Mesodermal cell (in vitro differentiated cells): ENCODE results near the gene RERG.

Experiments
- H3K27ac ChIP-seq: 2 replicates; pipeline ENCODE4 v1.7.0; 2013; ENCODE audit warnings: mild to moderate bottlenecking, low read depth, low read length, moderate library complexity; ENCODE audit not compliant: severe bottlenecking
- H3K36me3 ChIP-seq: 2 replicates; pipeline ENCODE4 v1.7.1; 2013; ENCODE audit warnings: mild to moderate bottlenecking, low read length, moderate library complexity; ENCODE audit not compliant: control insufficient read depth, insufficient read depth
- H3K4me1 ChIP-seq: one replicate; pipeline ENCODE4 v1.7.1; 2013; ENCODE audit warnings: mild to moderate bottlenecking, low read length; ENCODE audit not compliant: insufficient read depth, control insufficient read depth, poor library complexity, severe bottlenecking
- H3K4me3 ChIP-seq: 2 replicates; pipeline ENCODE4 v1.7.0; 2013; ENCODE audit warnings: low read length, control low read depth, mild to moderate bottlenecking; ENCODE audit not compliant: insufficient read depth, poor library complexity, severe bottlenecking; ENCODE audit errors: extremely low read depth
- H3K9me3 ChIP-seq: 2 replicates; pipeline ENCODE4 v1.7.1; 2013; ENCODE audit warnings: mild to moderate bottlenecking, low read length, moderate library complexity; ENCODE audit not compliant: control insufficient read depth
- WGBS, 2 experiments: methylation state at CpG; one replicate each; pipeline ENCODE4 v1.1.5; 2013; ENCODE audit warnings: missing lambda C conversion rate in 2 of 2; ENCODE audit not compliant: insufficient coverage in 2 of 2; 5-methylcytosine and 5-hydroxymethylcytosine counted together

Gene RERG

GRCh38 chr12:15146585-15146984 lies 74.6 kb downstream of the RERG start:
- Histone ChIP-seq H3K9me3 (no peaks in the 10 kb centered on the region), H3K36me3 (no peaks in the 10 kb centered on the region), H3K4me1 (no peaks in the 10 kb centered on the region), H3K4me3 (no peak overlapping the region), H3K27ac (no peak overlapping the region)
- 71 to 75% methylated on average over 1 to 2 of the region's 3 CpGs for WGBS, 2 experiments

- Histone ChIP-seq H3K4me1 (no peaks in the 10 kb centered on the region), H3K36me3 (no peaks in the 10 kb centered on the region), H3K27ac (no peak overlapping the region), H3K4me3 (no peak overlapping the region), H3K9me3 (no peaks in the 10 kb centered on the region)
Observed at GRCh38 chr12:15143467-15143866, 77.8 kb downstream of the RERG start.

DNA sequence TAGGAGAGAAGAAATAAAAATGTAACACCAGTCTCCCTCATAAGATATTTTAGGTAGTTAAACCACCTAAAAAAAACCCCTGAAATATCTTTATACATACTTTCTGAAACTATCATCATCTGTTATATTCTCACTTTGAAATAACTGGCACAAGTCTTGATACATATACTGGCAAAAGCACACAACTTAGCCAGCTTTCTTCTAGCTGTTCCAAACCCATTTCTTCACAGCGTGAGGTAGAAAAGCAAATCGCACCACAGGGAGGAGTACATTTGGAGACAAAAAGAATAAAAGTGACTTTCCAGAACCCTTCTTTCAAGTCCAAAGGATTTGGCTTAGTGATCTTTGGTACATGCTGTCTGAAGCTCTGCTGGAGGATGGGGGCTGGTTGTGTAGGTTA lies 78.5 kb downstream of the RERG start:
- Histone ChIP-seq H3K36me3 (no peaks in the 10 kb centered on the region), H3K9me3 (no peaks in the 10 kb centered on the region), H3K4me1 (no peaks in the 10 kb centered on the region), H3K27ac (no peak overlapping the region), H3K4me3 (no peak overlapping the region)
- no CpG with 5 or more reads among the region's 2 CpGs for WGBS, 2 experiments

- H3K4me3 ChIP-seq, result no peak overlapping the region
- 90 to 94% methylated on average over 2 of the region's 3 CpGs for WGBS, 2 experiments
- H3K27ac ChIP-seq, result no peak overlapping the region
- H3K9me3 ChIP-seq, result no peaks in the 10 kb centered on the region
- H3K4me1 ChIP-seq, result no peaks in the 10 kb centered on the region
- H3K36me3 ChIP-seq, result no peaks in the 10 kb centered on the region
Observed at GRCh38 chr12:15131431-15131830, 89.8 kb downstream of the RERG start.

- Histone ChIP-seq H3K36me3 (no peaks in the 10 kb centered on the region), H3K4me1 (no peaks in the 10 kb centered on the region), H3K4me3 (no peak overlapping the region), H3K27ac (no peak overlapping the region), H3K9me3 (no peaks in the 10 kb centered on the region)
Observed at GRCh38 chr12:15130541-15130940, 90.7 kb downstream of the RERG start.

DNA sequence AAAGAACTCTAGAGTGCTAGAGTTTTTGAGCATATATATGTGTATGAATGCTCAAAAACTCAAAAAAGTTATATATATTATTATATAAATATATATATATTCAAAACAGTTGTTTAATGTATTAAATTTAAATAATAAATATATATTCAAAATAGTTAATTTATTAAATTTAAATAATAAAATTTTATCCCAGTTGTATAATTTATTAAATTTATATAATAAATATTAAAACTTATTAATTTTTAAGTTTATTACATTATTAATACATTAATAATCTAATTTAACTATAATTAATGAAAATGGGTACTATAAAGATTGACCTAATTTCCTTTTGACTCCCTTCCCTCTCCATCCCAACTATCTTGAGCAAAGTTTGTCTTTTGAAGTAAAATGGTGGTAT lies 97.8 kb downstream of the RERG start:
- Histone ChIP-seq H3K4me3 (no peak overlapping the region), H3K27ac (no peak overlapping the region), H3K9me3 (no peaks in the 10 kb centered on the region), H3K36me3 (no peaks in the 10 kb centered on the region), H3K4me1 (no peaks in the 10 kb centered on the region)

GRCh38 chr12:15122344-15122743 lies 98.9 kb downstream of the RERG start:
- Histone ChIP-seq H3K9me3 (no peaks in the 10 kb centered on the region), H3K4me3 (no peak overlapping the region), H3K36me3 (no peaks in the 10 kb centered on the region), H3K27ac (no peak overlapping the region), H3K4me1 (no peaks in the 10 kb centered on the region)
- 77 to 81% methylated on average over 3 to 4 of the region's 4 CpGs for WGBS, 2 experiments

- no CpG with 5 or more reads among the region's 1 CpG for WGBS, 2 experiments
- H3K9me3 ChIP-seq, result no peaks in the 10 kb centered on the region
- H3K27ac ChIP-seq, result no peak overlapping the region
- no peaks in the 10 kb centered on the region for H3K4me1 ChIP-seq
- no peaks in the 10 kb centered on the region for H3K36me3 ChIP-seq
- H3K4me3 ChIP-seq, result no peak overlapping the region
Observed at GRCh38 chr12:15118955-15119354, 102.3 kb downstream of the RERG start.

DNA sequence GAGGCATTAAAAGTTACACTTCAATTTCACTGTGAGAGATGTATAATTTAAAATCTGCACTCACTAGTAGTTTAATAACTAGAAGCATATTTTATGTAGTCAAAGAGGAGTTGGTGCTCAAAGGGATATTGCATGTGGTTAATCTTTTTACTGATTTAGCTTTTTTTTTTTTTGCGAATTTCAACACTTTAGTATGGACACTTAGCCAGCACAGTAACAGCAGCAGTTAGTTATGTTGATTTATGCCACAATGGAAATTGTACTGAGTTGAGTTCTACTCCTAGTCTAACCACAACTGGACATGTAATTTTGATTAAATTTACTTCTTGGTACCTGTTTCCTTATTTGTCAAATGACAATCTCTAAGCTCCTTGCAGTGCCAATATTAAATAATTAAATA lies 104.2 kb downstream of the RERG start:
- no CpG with 5 or more reads among the region's 1 CpG for WGBS, 2 experiments
- no peak overlapping the region for H3K27ac ChIP-seq
- H3K4me1 ChIP-seq, result no peaks in the 10 kb centered on the region
- no peak overlapping the region for H3K4me3 ChIP-seq
- H3K36me3 ChIP-seq, result no peaks in the 10 kb centered on the region
- no peaks in the 10 kb centered on the region for H3K9me3 ChIP-seq

- no peak overlapping the region for H3K27ac ChIP-seq
- H3K4me3 ChIP-seq, result no peak overlapping the region
- H3K36me3 ChIP-seq, result no peaks in the 10 kb centered on the region
- H3K4me1 ChIP-seq, result no peaks in the 10 kb centered on the region
- no peaks in the 10 kb centered on the region for H3K9me3 ChIP-seq
- 50 to 60% methylated on average over 3 to 4 of the region's 4 CpGs for WGBS, 2 experiments
Observed at GRCh38 chr12:15116086-15116485, 105.1 kb downstream of the RERG start.

GRCh38 chr12:15115434-15115833 lies 105.8 kb downstream of the RERG start:
- no peak overlapping the region for H3K27ac ChIP-seq
- H3K4me3 ChIP-seq, result no peak overlapping the region
- WGBS, 2 experiments, result 86% methylated on average over 1 of the region's 3 CpGs; no CpG with 5 or more reads in 1 of the 2 experiments
- H3K4me1 ChIP-seq, result no peaks in the 10 kb centered on the region
- H3K9me3 ChIP-seq, result no peaks in the 10 kb centered on the region
- no peaks in the 10 kb centered on the region for H3K36me3 ChIP-seq

DNA sequence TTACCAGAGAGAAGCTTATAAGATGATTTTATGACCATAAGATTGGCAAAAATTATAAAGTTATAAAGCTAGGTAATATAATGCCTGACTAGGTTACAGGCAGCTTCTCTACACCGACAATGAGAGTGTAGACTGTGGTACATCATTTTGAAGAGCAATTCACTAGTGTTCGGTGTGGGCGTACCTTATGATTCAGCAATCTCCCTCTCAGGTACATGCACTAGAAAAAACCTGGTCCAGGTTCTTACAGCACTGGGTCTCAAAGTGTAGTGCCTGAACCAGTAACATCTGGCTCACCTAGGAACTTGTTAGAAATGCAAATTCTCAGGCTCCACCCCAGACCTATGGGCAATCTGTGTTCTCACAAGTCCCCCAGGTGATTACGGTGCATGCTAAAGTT lies 106.7 kb downstream of the RERG start:
- WGBS, 2 experiments, result 89 to 92% methylated on average over 4 of the region's 4 CpGs

More for the DNA sequence above, 106.7 kb downstream of the RERG start:
- no peaks in the 10 kb centered on the region for H3K4me1 ChIP-seq
- no peak overlapping the region for H3K4me3 ChIP-seq
- H3K9me3 ChIP-seq, result no peaks in the 10 kb centered on the region
- no peaks in the 10 kb centered on the region for H3K36me3 ChIP-seq
- no peak overlapping the region for H3K27ac ChIP-seq
